Measurements from ENCODE around the gene CD151. TPM values are rescaled to one million over a fixed set of nuclear protein-coding genes. Genes with fewer than 3 reads are reported as not detected.

Gene CD151
- total RNA-seq = 34.6 TPM

- FAIRE-seq (no peak), DNase-seq (ENCODE audit: low spot score in 2 of 2) (peak in 1 of 2 donors; percentile 66)
Measured at GRCh38 chr11:832529-833113, at the start of gene CD151. TSS of gene CD151 (plus strand) at chr11:832952. CDS start at chr11:836070, 3,118 bp downstream.

- DNase-seq (ENCODE audit: low spot score in 2 of 2) (peak; percentile 66 to 85), FAIRE-seq (no peak)
Measured at GRCh38 chr11:783581-784015, 49.2 kb upstream of the CD151 start.

GRCh38 chr11:786235-787083, 46.3 kb upstream of the CD151 start:
- DNase-seq (ENCODE audit: low spot score in 2 of 2) = no peak
- no peak for FAIRE-seq

- FAIRE-seq (no peak), DNase-seq (ENCODE audit: low spot score in 2 of 2) (no peak)
Measured at GRCh38 chr11:787084-787675, 45.6 kb upstream of the CD151 start.

- no peak for FAIRE-seq
- no peak for DNase-seq (ENCODE audit: low spot score in 2 of 2)
Measured at GRCh38 chr11:788009-788640, 44.6 kb upstream of the CD151 start.

- DNase-seq (ENCODE audit: low spot score in 2 of 2) = no peak
- FAIRE-seq = no peak
Measured at GRCh38 chr11:788953-789940, 43.5 kb upstream of the CD151 start.

- no peak for FAIRE-seq
Measured at GRCh38 chr11:789943-790342, 42.8 kb upstream of the CD151 start, which contains the start of gene CEND1. TSS of gene CEND1 (minus strand) at chr11:790090. CDS start at chr11:788576, 1,514 bp downstream.

GRCh38 chr11:790721-791564, 41.8 kb upstream of the CD151 start:
- no peak for DNase-seq (ENCODE audit: low spot score in 2 of 2)

More at GRCh38 chr11:789943-790342, 42.8 kb upstream of the CD151 start, which contains the start of gene CEND1:
- peak; percentile 86 to 90 for DNase-seq (ENCODE audit: low spot score in 2 of 2)

GRCh38 chr11:791658-792534, 40.9 kb upstream of the CD151 start:
- FAIRE-seq = no peak
- DNase-seq (ENCODE audit: low spot score in 2 of 2) = no peak

More at GRCh38 chr11:790721-791564, 41.8 kb upstream of the CD151 start:
- no peak for FAIRE-seq

GRCh38 chr11:792535-792821, 40.3 kb upstream of the CD151 start:
- FAIRE-seq = no peak
- DNase-seq (ENCODE audit: low spot score in 2 of 2) = no peak

GRCh38 chr11:792873-793272, 39.9 kb upstream of the CD151 start:
- DNase-seq (ENCODE audit: low spot score in 2 of 2) = no peak
- no peak for FAIRE-seq

- DNase-seq (ENCODE audit: low spot score in 2 of 2) (no peak), FAIRE-seq (no peak)
Measured at GRCh38 chr11:793556-793955, 39.2 kb upstream of the CD151 start.

- FAIRE-seq (no peak), DNase-seq (ENCODE audit: low spot score in 2 of 2) (no peak)
Measured at GRCh38 chr11:794013-794765, 38.6 kb upstream of the CD151 start.

GRCh38 chr11:794766-795633, 37.8 kb upstream of the CD151 start:
- DNase-seq (ENCODE audit: low spot score in 2 of 2) = no peak
- no peak for FAIRE-seq

- FAIRE-seq = no peak
Measured at GRCh38 chr11:795634-796564, 36.9 kb upstream of the CD151 start.

More at GRCh38 chr11:795634-796564, 36.9 kb upstream of the CD151 start:
- peak; percentile 80 to 84 for DNase-seq (ENCODE audit: low spot score in 2 of 2)

Measured in frontal cortex (tissue), 4 donors.